NB4 (cell line): ENCODE results near the gene LRRC14B.

Experiments
- MYC ChIP-seq: IDR thresholded peaks from 2 replicates; pipeline ENCODE4 v1.6.1; 2011; ENCODE audit warnings: low read depth, low read length
- POLR2A ChIP-seq: IDR thresholded peaks from 2 replicates; pipeline ENCODE4 v1.6.1; 2011; ENCODE audit warnings: mild to moderate bottlenecking; ENCODE audit not compliant: insufficient read length; ENCODE audit errors: extremely low read depth
- TF ChIP-seq, protein P1 (sequence below): IDR thresholded peaks from one replicate; pipeline ENCODE4 v1.5.1; 2012; ENCODE audit warnings: low read depth, low read length
- TF ChIP-seq, protein P2 (sequence below): IDR thresholded peaks from 2 replicates; pipeline ENCODE4 v1.6.1; 2011; ENCODE audit warnings: low read depth, low read length

DNA sequence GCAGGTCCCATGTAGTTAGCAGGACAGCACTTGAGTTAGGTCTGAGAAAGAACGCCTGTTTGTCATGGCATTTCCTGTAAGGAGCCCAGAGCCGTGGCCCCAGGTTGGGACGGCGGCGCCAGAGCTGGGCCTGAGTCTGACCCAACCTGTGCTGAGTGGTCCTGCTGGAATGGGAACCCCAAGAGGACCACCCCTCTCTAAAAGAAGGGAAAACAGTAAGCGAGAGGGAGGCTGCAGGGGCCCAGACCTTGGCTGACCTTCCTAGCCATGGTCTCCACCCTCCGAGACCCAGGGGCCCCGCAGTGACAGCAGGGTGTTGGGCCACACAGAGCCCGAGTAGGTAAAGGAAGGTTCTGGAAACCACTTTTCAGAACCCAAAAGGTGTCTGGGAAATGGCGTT, 1.8 kb upstream of the LRRC14B start:
- TF ChIP-seq, protein P1, sequence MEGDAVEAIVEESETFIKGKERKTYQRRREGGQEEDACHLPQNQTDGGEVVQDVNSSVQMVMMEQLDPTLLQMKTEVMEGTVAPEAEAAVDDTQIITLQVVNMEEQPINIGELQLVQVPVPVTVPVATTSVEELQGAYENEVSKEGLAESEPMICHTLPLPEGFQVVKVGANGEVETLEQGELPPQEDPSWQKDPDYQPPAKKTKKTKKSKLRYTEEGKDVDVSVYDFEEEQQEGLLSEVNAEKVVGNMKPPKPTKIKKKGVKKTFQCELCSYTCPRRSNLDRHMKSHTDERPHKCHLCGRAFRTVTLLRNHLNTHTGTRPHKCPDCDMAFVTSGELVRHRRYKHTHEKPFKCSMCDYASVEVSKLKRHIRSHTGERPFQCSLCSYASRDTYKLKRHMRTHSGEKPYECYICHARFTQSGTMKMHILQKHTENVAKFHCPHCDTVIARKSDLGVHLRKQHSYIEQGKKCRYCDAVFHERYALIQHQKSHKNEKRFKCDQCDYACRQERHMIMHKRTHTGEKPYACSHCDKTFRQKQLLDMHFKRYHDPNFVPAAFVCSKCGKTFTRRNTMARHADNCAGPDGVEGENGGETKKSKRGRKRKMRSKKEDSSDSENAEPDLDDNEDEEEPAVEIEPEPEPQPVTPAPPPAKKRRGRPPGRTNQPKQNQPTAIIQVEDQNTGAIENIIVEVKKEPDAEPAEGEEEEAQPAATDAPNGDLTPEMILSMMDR = no peak
- TF ChIP-seq, protein P2, sequence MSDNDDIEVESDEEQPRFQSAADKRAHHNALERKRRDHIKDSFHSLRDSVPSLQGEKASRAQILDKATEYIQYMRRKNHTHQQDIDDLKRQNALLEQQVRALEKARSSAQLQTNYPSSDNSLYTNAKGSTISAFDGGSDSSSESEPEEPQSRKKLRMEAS = no peak
- TF ChIP-seq POLR2A (no peak), MYC (no peak)
